ENCODE data around the gene CCT3.
A peak's percentile ranks its signal among the peaks of the same experiment; 100 is the strongest.

The CCT3 gene

DNA sequence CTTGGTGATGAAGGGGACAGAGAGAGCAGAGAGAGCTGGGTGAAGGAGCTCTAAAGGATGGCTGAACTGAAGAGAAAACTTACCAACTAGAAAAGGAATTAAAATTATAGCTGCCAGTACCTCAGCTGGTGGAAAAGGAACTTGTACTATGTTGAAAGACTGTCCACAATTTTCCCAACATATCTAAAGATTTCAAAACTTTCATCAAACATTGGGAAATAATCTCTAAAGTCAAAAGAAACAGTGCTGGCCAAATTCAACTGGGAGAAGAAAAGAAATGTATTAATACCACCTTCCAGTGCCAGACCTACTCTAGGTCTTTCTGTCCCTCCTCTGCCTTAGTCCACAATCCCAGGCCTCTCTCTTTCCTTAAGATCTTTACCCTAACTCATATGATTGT lies 61.6 kb downstream of the CCT3 start:
- DNase-seq, result no peak

DNA sequence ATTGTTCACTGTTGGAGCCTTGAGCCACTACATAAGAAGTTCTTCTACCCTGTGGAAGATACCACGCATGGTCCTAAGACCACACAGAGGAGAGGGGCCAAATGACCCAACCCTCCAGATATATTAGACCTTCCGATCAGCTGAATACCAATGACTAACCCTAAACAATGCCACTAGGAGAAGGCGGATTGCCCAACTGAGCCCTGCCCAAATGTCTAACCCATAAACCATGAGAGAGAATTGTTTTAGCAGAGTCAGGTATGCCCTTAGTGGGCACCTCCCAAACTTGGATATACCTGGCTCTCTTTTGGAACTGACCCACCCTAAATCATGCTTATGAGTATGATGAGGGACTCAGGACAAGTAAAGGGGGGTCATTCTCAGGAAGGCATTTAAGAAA lies 67.8 kb downstream of the CCT3 start:
- no peak for DNase-seq

DNA sequence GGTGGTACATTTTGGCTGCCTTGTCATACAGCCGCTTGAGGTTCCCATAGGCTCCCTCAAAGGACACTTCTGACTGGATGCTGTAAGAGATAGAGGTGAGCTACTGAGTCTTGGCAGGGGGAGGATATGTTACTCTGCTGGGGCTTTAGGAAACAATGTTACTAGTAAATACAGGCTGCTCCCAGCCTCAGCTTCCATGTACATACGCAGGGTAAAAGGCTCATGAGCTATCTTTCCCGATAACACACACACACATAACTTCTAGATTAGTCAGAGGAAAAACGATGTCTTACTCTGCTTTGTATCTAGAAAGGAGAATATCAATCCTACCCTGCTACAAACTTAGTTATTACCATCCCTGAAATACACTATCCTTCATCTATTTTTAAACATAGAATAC lies 69.8 kb downstream of the CCT3 start:
- DNase-seq, result no peak

DNA sequence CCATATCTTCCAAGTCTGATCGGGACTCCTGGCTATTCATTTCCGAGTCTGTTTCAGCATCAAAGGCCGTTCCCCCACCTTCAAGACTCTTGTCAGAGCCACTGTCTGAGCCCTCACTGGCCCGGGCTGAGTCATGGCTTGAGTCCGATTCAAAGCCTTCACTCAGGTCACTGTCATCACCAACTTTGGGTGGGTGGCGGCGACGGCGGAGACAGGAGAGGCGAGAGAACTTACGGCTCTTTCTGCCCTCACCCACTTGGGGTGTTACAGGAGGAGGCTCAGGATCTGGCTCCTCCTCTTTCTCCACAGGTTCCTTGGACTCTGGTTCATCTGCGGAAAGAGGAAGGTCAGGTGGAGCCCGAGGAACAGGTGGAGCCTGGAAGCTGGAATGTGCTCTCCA lies 72.0 kb downstream of the CCT3 start:
- no peak for DNase-seq

DNA sequence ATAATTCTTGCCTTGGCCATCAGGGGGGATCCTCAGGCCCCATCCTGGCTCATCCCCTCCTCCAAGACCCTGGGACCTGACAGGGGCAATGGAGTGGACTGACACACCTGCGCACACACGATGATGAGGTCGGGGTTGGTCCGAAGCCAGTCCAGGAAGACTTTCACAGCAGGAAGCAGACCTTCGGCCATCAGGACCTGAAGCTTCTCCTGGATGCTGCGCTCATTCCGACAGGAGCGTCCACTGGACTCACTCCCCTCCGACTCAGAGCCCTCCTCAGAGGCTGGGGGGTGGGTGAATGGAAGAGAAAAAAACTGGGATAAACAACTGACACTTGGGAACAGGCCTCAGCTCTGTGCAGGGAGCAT lies 74.8 kb downstream of the CCT3 start:
- DNase-seq, result no peak

DNA sequence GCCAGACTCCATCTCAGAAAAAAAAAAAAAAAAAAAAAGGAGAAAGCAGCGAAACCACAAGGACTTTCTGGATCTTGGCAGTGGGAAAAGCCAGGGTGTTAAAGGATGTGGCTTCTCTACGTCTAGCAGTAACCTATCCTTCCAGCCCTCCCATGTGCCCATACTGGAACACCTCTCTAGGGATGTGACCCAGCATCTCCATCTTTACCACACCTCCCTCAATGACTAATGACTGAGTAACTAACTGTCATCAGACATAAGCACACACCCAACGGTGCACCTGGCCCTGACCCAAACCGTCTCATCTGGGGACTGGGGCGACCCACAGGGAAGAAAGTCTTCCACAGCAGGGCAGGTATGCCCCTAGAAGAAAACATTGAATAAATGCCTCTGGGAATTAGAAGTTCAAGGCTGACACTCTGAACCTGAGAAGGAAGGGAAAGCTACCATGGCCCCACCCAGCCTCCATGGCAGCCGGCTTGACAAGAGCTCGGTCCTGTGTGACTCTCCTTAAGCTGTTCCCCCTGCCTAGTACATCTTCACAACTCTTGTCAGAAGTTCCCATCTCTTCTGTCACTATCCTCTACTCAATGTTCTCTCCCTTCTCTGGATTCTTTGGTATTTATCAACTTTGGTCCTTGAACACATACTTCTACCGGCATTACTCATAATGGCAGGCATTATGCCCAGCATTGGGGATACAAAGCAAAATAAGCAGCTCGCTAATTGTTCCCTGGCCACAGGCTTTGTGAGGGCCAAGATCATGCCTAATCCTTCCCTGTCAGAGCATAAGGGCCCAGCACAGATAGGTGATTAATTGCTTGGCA lies 75.4 kb downstream of the CCT3 start:
- DNase-seq, result peak; percentile 69

DNA sequence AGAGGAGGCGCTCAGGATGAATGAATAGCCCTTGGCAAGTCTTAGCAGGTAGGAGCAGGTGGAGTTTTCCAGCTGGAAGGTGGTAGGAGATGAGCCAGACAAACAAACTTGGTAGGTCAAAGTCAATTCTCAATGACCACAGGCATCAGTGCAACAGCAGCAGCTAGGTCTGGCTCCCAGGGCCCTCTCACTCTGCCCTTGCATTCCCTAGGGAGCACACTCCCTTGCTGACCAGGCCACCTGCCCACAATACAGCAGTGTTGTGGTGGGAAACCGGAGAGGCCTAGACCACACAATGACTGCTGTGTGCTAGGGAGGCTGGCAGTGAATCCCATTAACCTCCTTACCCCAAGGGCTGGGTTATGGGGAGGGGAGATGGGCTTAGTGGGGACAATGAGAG lies 77.2 kb downstream of the CCT3 start:
- DNase-seq, result no peak

DNA sequence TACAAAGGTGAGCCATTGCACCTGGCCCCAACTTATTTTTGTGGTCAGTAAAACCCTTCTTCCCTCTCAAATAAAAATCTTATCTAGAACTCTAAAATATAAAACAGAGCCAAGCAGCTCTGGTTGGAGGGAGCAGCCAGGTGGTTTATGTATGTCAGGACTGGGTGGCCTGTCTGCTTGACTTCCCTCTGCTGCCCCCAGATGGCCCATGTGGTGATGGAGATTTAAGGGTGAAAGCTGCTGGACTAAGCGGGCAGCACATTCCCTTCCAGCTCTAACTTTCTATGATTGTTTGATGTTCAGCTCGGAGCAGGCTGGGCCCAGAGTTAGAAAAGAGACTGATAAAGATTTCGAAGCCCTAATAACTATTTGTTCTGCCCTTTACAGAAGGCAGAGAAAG lies 78.3 kb downstream of the CCT3 start:
- peak; percentile 20 for DNase-seq
